ENCODE results near the gene CHML. TPM values are rescaled to one million over a fixed set of nuclear protein-coding genes. Genes with fewer than 3 reads are reported as not detected.
A peak's percentile ranks its signal among the peaks of the same experiment; 100 is the strongest.

Gene CHML
- total RNA-seq, 2 donors from 2014 or later = 1.6 to 3.6 TPM

GRCh38 chr1:241638099-241638682 lies 2.0 kb downstream of the CHML start:
- ATAC-seq (no peak), DNase-seq (no peak)
- Histone ChIP-seq H3K27me3 (no peaks in the 10 kb centered on the region), H3K36me3 (replicated peaks in 1 of 2; ENCODE audit: insufficient read depth in 1 of 2, low read depth in 2 of 2) (no peaks in the 10 kb centered on the region), H3K4me1 (peaks cover 38% of the 10 kb centered on the region), H3K4me3 (no peak overlapping the region), H3K27ac (no peak overlapping the region), H3K9me3 (no peaks in the 10 kb centered on the region)
- intact Hi-C loops (cut with DNase I) = loop anchor here (10.0 kb wide), 1 partner anchor 103 kb away; the partner anchor contains the start of gene KMO
- WGBS, 2 donors = 54 to 66% methylated on average over 5 of the region's 5 CpGs
- TF ChIP-seq, protein P1, sequence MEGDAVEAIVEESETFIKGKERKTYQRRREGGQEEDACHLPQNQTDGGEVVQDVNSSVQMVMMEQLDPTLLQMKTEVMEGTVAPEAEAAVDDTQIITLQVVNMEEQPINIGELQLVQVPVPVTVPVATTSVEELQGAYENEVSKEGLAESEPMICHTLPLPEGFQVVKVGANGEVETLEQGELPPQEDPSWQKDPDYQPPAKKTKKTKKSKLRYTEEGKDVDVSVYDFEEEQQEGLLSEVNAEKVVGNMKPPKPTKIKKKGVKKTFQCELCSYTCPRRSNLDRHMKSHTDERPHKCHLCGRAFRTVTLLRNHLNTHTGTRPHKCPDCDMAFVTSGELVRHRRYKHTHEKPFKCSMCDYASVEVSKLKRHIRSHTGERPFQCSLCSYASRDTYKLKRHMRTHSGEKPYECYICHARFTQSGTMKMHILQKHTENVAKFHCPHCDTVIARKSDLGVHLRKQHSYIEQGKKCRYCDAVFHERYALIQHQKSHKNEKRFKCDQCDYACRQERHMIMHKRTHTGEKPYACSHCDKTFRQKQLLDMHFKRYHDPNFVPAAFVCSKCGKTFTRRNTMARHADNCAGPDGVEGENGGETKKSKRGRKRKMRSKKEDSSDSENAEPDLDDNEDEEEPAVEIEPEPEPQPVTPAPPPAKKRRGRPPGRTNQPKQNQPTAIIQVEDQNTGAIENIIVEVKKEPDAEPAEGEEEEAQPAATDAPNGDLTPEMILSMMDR (IDR thresholded peaks at IDR 0.05) = no peak
- TF ChIP-seq POLR2A (IDR thresholded peaks at IDR 0.05) = no peak

- intact Hi-C loops (cut with DNase I) = loop anchor here (10.0 kb wide), 1 partner anchor 103 kb away; the partner anchor contains the start of gene KMO
- H3K4me3 ChIP-seq = no peak overlapping the region
These were observed 2.6 kb downstream of the CHML start for GRCh38 chr1:241637604-241638003.

DNA sequence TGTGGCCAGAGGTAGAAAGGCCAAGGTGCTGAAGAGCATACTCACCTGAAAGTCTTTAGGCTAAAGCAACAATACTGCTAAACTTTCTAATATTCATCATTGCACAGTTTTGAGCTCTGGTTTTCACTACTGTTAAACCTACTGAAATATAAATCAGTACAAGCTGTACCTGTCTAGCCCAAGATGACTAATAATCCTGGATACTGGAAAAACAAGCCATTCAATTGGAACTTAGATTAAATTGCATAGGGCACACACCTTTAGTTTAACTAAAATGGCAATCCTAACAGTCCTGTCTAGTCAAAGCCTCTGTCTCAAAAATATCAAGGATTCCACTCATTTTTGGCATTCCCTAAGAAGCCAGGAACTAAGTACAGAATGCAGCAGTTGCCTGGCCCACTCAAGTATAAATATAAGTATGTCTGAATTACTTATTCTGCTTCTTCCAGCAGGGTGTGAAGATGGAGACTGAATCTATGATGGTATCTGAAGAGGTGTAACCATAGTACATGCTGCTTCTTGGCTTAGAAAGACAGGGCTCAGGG lies 3.1 kb downstream of the CHML start:
- Histone ChIP-seq H3K9me3 (no peaks in the 10 kb centered on the region), H3K4me3 (no peak overlapping the region), H3K27me3 (no peaks in the 10 kb centered on the region), H3K27ac (no peak overlapping the region), H3K4me1 (peaks cover 38% of the 10 kb centered on the region), H3K36me3 (replicated peaks in 1 of 2; ENCODE audit: insufficient read depth in 1 of 2, low read depth in 2 of 2) (no peaks in the 10 kb centered on the region)
- intact Hi-C loops (cut with DNase I) = loop anchor here (10.0 kb wide), 1 partner anchor 102 kb away; the partner anchor contains the start of gene KMO
- DNase-seq = no peak
- no peak for ATAC-seq
- no peak for TF ChIP-seq POLR2A (IDR thresholded peaks at IDR 0.05)
- TF ChIP-seq, protein P1 (IDR thresholded peaks at IDR 0.05) = no peak

More at GRCh38 chr1:241637604-241638003, 2.6 kb downstream of the CHML start:
- TF ChIP-seq, protein P1 (IDR thresholded peaks at IDR 0.05) = no peak
- no peak for TF ChIP-seq POLR2A (IDR thresholded peaks at IDR 0.05)
- no peak for ATAC-seq
- DNase-seq = peak in 1 of 4 donors; percentile 2
- Histone ChIP-seq H3K9me3 (no peaks in the 10 kb centered on the region), H3K27me3 (no peaks in the 10 kb centered on the region), H3K36me3 (replicated peaks in 1 of 2; ENCODE audit: insufficient read depth in 1 of 2, low read depth in 2 of 2) (no peaks in the 10 kb centered on the region), H3K4me1 (peaks cover 38% of the 10 kb centered on the region), H3K27ac (no peak overlapping the region)
- WGBS, 2 donors = 75 to 78% methylated on average over 4 of the region's 4 CpGs

DNA sequence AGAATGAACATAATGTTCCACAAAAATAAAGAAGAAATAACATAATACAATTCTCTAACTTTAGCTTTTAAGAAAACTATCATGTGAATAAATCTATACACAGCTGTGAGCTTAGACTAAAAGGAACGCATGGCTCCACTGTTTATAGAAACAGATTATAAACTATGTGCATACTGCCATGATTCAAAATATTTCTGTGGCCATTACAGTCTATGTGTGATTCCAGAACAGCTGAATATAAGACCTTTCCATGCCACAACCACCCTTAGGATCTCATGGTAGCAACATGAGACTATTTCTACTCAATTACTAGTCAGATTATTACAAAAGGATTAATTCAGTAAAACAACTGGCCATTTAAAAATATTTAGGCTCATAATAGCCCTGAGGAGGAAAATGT lies 3.9 kb downstream of the CHML start:
- intact Hi-C loops (cut with DNase I) = loop anchor here (10.0 kb wide), 1 partner anchor 101 kb away; the partner anchor contains the start of gene KMO
- Histone ChIP-seq H3K9me3 (no peaks in the 10 kb centered on the region), H3K36me3 (replicated peaks in 1 of 2; ENCODE audit: insufficient read depth in 1 of 2, low read depth in 2 of 2) (no peaks in the 10 kb centered on the region), H3K27me3 (no peaks in the 10 kb centered on the region), H3K4me1 (peaks cover 35% of the 10 kb centered on the region), H3K4me3 (no peak overlapping the region), H3K27ac (no peak overlapping the region)
- no peak for TF ChIP-seq POLR2A (IDR thresholded peaks at IDR 0.05)
- TF ChIP-seq, protein P1 (IDR thresholded peaks at IDR 0.05) = no peak
- ATAC-seq = no peak
- WGBS, 2 donors = 69 to 72% methylated on average over 1 of the region's 1 CpG
- DNase-seq = no peak
